GM12878 (cell line): ENCODE results near the gene PMM2. TPM values are rescaled to one million over a fixed set of nuclear protein-coding genes. Genes with fewer than 3 reads are reported as not detected.
"Not testable (repeated sequence)": the region's sequence is repeated elsewhere in the genome, so short reads cannot be mapped to it uniquely, and the experiment has no call there.

Source experiments
- ATAC-seq: fragments of 200-7000 bp; cut with Tn5 transposase; 3 replicates; pipeline ENCODE4 v1.9.1; 2020; ENCODE audit warnings: mild to moderate bottlenecking, moderate library complexity
- BruUV-seq: library from RNA; stranded (reverse); fragments of 400-500 nt; replicated peaks from 2 replicates; lab custom pipeline; 2021; lab: Mats Ljungman, UMichigan
- CTCF ChIA-PET: fragments of 300-600 bp; sonication (Branson Sonifier 250); formaldehyde crosslinking; extraction: SDS; loops from one replicate; lab custom pipeline; 2021; ENCODE audit warnings: inconsistent platforms; lab: Yijun Ruan, JAX
- POLR2A ChIA-PET: fragments of 350-600 bp; formaldehyde crosslinking; extraction: SDS; loops from one replicate; lab custom pipeline; 2021; ENCODE audit warnings: inconsistent platforms; lab: Charles Lee
- RAD21 ChIA-PET: fragments of 300-600 bp; sonication (Branson Sonifier 250); formaldehyde crosslinking; loops from one replicate; lab custom pipeline; 2023; ENCODE audit warnings: antibody characterized with exemption; ENCODE audit not compliant: unreplicated experiment; lab: Charles Lee
- SMC1A ChIA-PET: fragments of 300-600 bp; sonication (Branson Sonifier 250); formaldehyde crosslinking; loops from one replicate; lab custom pipeline; 2023; ENCODE audit not compliant: unreplicated experiment, uncharacterized antibody; lab: Charles Lee
- DNase-seq: peaks from one replicate; pipeline ENCODE4 v3.0.0-alpha.2; 2011; ENCODE audit warnings: low read depth, low spot score
- FAIRE-seq: peaks from 3 replicates; lab custom pipeline; 2011; peaks lifted over from hg19 to GRCh38; lab: Jason Lieb, UNC
- H2AFZ ChIP-seq: 2 replicates; pipeline ENCODE4 v1.6.0; 2011; ENCODE audit warnings: low read depth, low read length, control low read depth; ENCODE audit not compliant: control insufficient read depth
- H3K27ac ChIP-seq: 2 replicates; pipeline ENCODE4 v1.5.1; 2011; ENCODE audit warnings: control low read depth; ENCODE audit not compliant: control insufficient read depth, insufficient read depth
- H3K27me3 ChIP-seq, 2 experiments: replicated peaks in 1 of 2; 2 replicates each; pipeline versions ENCODE4 v1.6.0 to v1.6.1; 2011; ENCODE audit warnings: low read length in 1 of 2; ENCODE audit not compliant: control insufficient read depth in 2 of 2, insufficient read depth in 2 of 2
- H3K36me3 ChIP-seq, 2 experiments: 2 replicates each; pipeline ENCODE4 v1.5.1; 2011; ENCODE audit warnings: low read length in 1 of 2; ENCODE audit not compliant: control insufficient read depth in 2 of 2, insufficient read depth in 2 of 2
- H3K4me1 ChIP-seq: 2 replicates; pipeline ENCODE4 v1.6.1; 2011; ENCODE audit warnings: mild to moderate bottlenecking, low read length, moderate library complexity, mixed read lengths; ENCODE audit not compliant: control insufficient read depth, insufficient read depth
- H3K4me2 ChIP-seq: 2 replicates; pipeline ENCODE4 v1.6.0; 2011; ENCODE audit warnings: control low read depth; ENCODE audit not compliant: control insufficient read depth, insufficient read depth
- H3K4me3 ChIP-seq: fragments of 200-600 bp; sonication (generic); 2 replicates; pipeline ENCODE4 v1.5.1; 2016
- H3K79me2 ChIP-seq: 2 replicates; pipeline ENCODE4 v1.6.0; 2011; ENCODE audit warnings: low read length; ENCODE audit not compliant: control insufficient read depth, insufficient read depth
- H3K9ac ChIP-seq: 2 replicates; pipeline ENCODE4 v1.8.0; 2011; ENCODE audit warnings: low read length, control low read depth, mixed read lengths; ENCODE audit not compliant: control insufficient read depth, insufficient read depth
- H3K9me3 ChIP-seq: replicated peaks from 3 replicates; pipeline ENCODE4 v1.5.1; 2011; ENCODE audit warnings: mild to moderate bottlenecking, low read length; ENCODE audit not compliant: control insufficient read depth, insufficient read depth
- H4K20me1 ChIP-seq: 2 replicates; pipeline ENCODE4 v1.6.0; 2011; ENCODE audit not compliant: control insufficient read depth, insufficient read depth
- HDAC2 ChIP-seq: fragments of 200-600 bp; sonication (generic); IDR thresholded peaks from 2 replicates; pipeline ENCODE4 v1.6.1; 2017
- ZSCAN29 ChIP-seq: fragments of 450-650 bp; IDR thresholded peaks from 2 replicates; pipeline ENCODE4 v1.6.1; 2017; ENCODE audit warnings: mild to moderate bottlenecking, moderate library complexity
- WGBS: methylation state at CpG from one replicate; pipeline ENCODE4 v1.1.6; 2016; ENCODE audit warnings: low lambda C conversion rate; ENCODE audit not compliant: insufficient replicate concordance, insufficient coverage; ENCODE audit errors: missing lambda C conversion rate; 5-methylcytosine and 5-hydroxymethylcytosine counted together
- in situ Hi-C: fragments of 300-500 bp; cut with MboI; formaldehyde crosslinking; loops from 9 replicates; pipeline ENCODE4 v1.14.3; 2018; ENCODE audit warnings: mixed read lengths
- intact Hi-C: fragments of 100-400 bp; cut with micrococcal nuclease; formaldehyde crosslinking; loops from one replicate; pipeline ENCODE4 v1.14.2; 2022; ENCODE audit not compliant: unreplicated experiment
- polyA plus RNA-seq, 11 experiments: library from polyadenylated mRNA; depleted of rRNA in 4 of 11; unstranded in 6 of 11; stranded (reverse) in 5 of 11; fragments of >200 nt; fragmentation: Nextera tagmentation in 4 of 11; fragmentation: Illumina TruSeq in 1 of 11; extraction: Ambion mirVana in 4 of 11; extraction: Trizol in 1 of 11; gene quantifications; 1 replicate in 1 of 11; 2 replicates in 10 of 11; pipeline versions ENCODE4 v1.2.1 to v1.2.3, GENCODE V29; 2011 to 2016; ENCODE audit warnings: inconsistent platforms in 2 of 11, missing spikeins in 2 of 11, low read depth in 1 of 11
- total RNA-seq, 4 experiments: library from RNA; depleted of rRNA in 3 of 4; stranded (reverse); fragments of >200 nt in 3 of 4; fragmentation: Illumina TruSeq in 1 of 4; extraction: Trizol in 1 of 4; gene quantifications; 2 replicates each; pipeline versions ENCODE4 v1.2.1 to v1.2.3, GENCODE V29; 2013 to 2021
- TF ChIP-seq, protein P1 (sequence below): fragments of 450-650 bp; IDR thresholded peaks from 2 replicates; pipeline ENCODE4 v1.6.1; 2018; ENCODE audit warnings: borderline replicate concordance, mild to moderate bottlenecking; ENCODE audit not compliant: partially characterized antibody

PMM2 gene
- total and polyA plus RNA-seq, 10 of the 15 experiments (the other 5 are each of a cell fraction or from before 2014, with no cell fraction given), result 22.6 to 69.4 (median 52.3) TPM

GRCh38 chr16:8801701-8802100, 4.1 kb downstream of the PMM2 start (continued):
- TF ChIP-seq HDAC2 (no peak), ZSCAN29 (no peak)
- TF ChIP-seq, protein P1, sequence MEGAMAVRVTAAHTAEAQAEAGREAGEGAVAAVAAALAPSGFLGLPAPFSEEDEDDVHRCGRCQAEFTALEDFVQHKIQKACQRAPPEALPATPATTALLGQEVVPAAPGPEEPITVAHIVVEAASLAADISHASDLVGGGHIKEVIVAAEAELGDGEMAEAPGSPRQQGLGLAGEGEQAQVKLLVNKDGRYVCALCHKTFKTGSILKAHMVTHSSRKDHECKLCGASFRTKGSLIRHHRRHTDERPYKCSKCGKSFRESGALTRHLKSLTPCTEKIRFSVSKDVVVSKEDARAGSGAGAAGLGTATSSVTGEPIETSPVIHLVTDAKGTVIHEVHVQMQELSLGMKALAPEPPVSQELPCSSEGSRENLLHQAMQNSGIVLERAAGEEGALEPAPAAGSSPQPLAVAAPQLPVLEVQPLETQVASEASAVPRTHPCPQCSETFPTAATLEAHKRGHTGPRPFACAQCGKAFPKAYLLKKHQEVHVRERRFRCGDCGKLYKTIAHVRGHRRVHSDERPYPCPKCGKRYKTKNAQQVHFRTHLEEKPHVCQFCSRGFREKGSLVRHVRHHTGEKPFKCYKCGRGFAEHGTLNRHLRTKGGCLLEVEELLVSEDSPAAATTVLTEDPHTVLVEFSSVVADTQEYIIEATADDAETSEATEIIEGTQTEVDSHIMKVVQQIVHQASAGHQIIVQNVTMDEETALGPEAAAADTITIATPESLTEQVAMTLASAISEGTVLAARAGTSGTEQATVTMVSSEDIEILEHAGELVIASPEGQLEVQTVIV, result no peak

DNA sequence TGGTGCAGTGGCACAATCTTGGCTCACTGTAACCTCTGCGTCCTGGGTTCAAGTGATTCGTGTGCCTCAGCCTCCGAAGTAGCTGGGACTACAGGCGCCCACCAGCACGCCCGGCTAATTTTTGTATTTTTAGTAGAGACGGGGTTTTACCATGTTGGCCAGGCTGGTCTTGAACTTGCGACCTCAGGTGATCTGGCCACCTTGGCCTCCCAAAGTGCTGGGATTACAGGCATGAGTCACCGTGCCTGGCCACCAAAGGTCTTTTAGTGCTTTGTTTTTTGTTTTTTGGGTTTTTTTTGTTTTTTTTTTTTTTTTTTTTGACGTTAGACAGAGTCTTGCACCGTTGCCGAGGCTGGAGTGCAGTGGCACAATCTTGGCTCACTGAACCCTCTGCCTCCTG, 6.1 kb downstream of the PMM2 start:
- H3K9me3 ChIP-seq, H2AFZ ChIP-seq, in situ Hi-C loops, BruUV-seq, DNase-seq, H3K27me3 ChIP-seq, RAD21 ChIA-PET, H3K27ac ChIP-seq, ATAC-seq, H3K4me3 ChIP-seq, intact Hi-C loops, FAIRE-seq, H3K9ac ChIP-seq, POLR2A ChIA-PET, H3K4me2 ChIP-seq, H4K20me1 ChIP-seq, H3K4me1 ChIP-seq: not testable (repeated sequence)
- peaks cover 14 to 39% of the 10 kb centered on the region in 2 experiments for H3K36me3 ChIP-seq
- SMC1A ChIA-PET, result interaction anchor here (0.7 to 1.0 kb wide), 2 partner anchors 14 to 16 kb away, joined by 3 to 4 read pairs; no protein-coding TSS in a partner anchor
- CTCF ChIA-PET, result interaction anchor here (1.0 kb wide), 1 partner anchor 16 kb away, joined by 5 read pairs; no protein-coding TSS in a partner anchor
- 93% methylated on average over 10 of the region's 12 CpGs for WGBS
- H3K79me2 ChIP-seq, result peaks cover 42% of the 10 kb centered on the region
